Gastroesophageal sphincter (tissue), 3 donors: ENCODE measurements around the gene SFTPB.

Experiments used
- CTCF ChIP-seq, 4 experiments: fragments of 200-600 bp in 2 of 4; fragments of 450-650 bp in 2 of 4; sonication (generic) in 1 of 4; IDR thresholded peaks; one replicate each; pipeline ENCODE4 v1.5.1; 2017 to 2019; ENCODE audit warnings: antibody characterized with exemption in 4 of 4, mild to moderate bottlenecking in 2 of 4, moderate library complexity in 2 of 4
- EP300 ChIP-seq: sonication (generic); formaldehyde crosslinking; IDR thresholded peaks from one replicate; pipeline ENCODE4 v1.6.1; 2017; ENCODE audit warnings: antibody characterized with exemption, mild to moderate bottlenecking
- POLR2A ChIP-seq, 2 donors: fragments of 450-650 bp; IDR thresholded peaks; one replicate each; pipeline ENCODE4 v1.6.1; 2017; ENCODE audit warnings: antibody characterized with exemption in 2 of 2, mild to moderate bottlenecking in 2 of 2, moderate library complexity in 1 of 2

- TF ChIP-seq CTCF (IDR thresholded peaks at IDR 0.05), result no peak
- no peak for TF ChIP-seq POLR2A (IDR thresholded peaks at IDR 0.05)
- TF ChIP-seq EP300, result no peak
Observed at GRCh38 chr2:85663594-85664565, 4.1 kb downstream of the SFTPB start.
